Measurements from ENCODE around the gene FOLR2.

DNA sequence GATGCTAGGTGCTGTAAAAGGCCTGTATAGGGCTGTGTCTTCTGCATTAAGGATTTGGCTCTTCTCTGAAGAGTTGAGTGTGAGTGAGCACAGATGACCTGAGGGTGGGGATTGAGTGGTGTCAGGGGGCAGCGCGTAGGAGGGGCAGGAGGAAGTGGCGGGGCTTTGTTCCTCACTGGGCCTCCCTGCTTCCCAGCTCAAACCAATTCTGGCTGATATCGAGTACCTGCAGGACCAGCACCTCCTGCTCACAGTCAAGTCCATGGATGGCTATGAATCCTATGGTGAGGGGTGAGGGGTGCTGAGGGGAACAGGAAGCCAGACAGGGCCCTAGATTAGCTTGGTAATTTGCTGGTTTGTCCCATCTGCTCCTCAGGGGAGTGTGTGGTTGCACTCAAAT lies 18.3 kb downstream of the FOLR2 start:
- TF ChIP-seq, protein P1, sequence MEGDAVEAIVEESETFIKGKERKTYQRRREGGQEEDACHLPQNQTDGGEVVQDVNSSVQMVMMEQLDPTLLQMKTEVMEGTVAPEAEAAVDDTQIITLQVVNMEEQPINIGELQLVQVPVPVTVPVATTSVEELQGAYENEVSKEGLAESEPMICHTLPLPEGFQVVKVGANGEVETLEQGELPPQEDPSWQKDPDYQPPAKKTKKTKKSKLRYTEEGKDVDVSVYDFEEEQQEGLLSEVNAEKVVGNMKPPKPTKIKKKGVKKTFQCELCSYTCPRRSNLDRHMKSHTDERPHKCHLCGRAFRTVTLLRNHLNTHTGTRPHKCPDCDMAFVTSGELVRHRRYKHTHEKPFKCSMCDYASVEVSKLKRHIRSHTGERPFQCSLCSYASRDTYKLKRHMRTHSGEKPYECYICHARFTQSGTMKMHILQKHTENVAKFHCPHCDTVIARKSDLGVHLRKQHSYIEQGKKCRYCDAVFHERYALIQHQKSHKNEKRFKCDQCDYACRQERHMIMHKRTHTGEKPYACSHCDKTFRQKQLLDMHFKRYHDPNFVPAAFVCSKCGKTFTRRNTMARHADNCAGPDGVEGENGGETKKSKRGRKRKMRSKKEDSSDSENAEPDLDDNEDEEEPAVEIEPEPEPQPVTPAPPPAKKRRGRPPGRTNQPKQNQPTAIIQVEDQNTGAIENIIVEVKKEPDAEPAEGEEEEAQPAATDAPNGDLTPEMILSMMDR (IDR thresholded peaks at IDR 0.05): no peak
- TF ChIP-seq POLR2A (IDR thresholded peaks at IDR 0.05): no peak

All from lower leg skin (tissue), 3 donors.